Sigmoid colon (tissue), 4 donors: ENCODE measurements around the gene LCOR.

Experiments used
- POLR2A ChIP-seq, 2 donors: fragments of 450-650 bp; IDR thresholded peaks; one replicate each; pipeline ENCODE4 v1.6.1; 2016; ENCODE audit warnings: antibody characterized with exemption in 2 of 2, mild to moderate bottlenecking in 2 of 2, moderate library complexity in 2 of 2
- POLR2AphosphoS5 ChIP-seq, 4 donors: sonication (generic); formaldehyde crosslinking; IDR thresholded peaks; one replicate each; pipeline ENCODE4 v1.6.1; 2017; ENCODE audit warnings: antibody characterized with exemption in 4 of 4
- TF ChIP-seq, protein P1 (sequence below), 4 experiments: fragments of 450-650 bp in 3 of 4; fragments of 200-600 bp in 1 of 4; IDR thresholded peaks; one replicate each; pipeline ENCODE4 v1.5.1; 2016 to 2019; ENCODE audit warnings: antibody characterized with exemption in 4 of 4, mild to moderate bottlenecking in 3 of 4, moderate library complexity in 2 of 4

DNA sequence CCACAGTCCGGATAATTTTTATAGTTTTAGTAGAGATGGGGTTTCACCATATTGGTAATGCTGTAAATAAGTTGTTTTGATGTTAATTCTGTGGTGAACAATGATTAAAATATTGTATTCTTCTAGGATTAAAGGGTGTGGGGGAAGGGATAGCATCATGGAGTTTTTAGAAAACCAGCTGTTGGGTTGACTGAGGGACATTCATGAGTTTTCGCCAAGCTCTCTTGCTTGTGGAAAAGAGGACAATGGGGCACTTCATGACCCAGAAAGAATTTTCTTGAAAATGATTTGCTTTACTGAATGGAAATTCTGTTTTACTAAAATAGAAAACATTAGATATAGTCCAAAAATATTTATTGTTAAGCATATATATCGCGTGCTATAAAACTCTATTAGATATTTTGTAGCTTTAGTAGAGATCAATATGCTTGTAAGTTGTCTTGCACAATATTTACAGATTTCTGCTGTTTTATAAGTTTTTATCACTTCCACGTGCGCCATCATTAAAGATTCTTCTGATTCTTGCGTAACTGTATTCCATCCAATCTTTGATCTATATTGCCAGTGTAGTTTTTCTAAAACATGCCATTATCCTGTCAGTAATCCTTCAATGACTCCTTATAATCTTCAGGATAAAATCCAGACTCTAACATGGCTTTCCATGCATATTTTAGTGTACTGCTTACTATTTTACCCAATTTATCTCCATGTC, 41.8 kb downstream of the LCOR start:
- TF ChIP-seq, protein P1, sequence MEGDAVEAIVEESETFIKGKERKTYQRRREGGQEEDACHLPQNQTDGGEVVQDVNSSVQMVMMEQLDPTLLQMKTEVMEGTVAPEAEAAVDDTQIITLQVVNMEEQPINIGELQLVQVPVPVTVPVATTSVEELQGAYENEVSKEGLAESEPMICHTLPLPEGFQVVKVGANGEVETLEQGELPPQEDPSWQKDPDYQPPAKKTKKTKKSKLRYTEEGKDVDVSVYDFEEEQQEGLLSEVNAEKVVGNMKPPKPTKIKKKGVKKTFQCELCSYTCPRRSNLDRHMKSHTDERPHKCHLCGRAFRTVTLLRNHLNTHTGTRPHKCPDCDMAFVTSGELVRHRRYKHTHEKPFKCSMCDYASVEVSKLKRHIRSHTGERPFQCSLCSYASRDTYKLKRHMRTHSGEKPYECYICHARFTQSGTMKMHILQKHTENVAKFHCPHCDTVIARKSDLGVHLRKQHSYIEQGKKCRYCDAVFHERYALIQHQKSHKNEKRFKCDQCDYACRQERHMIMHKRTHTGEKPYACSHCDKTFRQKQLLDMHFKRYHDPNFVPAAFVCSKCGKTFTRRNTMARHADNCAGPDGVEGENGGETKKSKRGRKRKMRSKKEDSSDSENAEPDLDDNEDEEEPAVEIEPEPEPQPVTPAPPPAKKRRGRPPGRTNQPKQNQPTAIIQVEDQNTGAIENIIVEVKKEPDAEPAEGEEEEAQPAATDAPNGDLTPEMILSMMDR (IDR thresholded peaks at IDR 0.05), result no peak
- TF ChIP-seq POLR2A (IDR thresholded peaks at IDR 0.05), result no peak
- no peak for TF ChIP-seq POLR2AphosphoS5 (IDR thresholded peaks at IDR 0.05)
